WTC11 (cell line): Measurements from ENCODE around the gene LINC00305. TPM values are rescaled to one million over a fixed set of nuclear protein-coding genes. Genes with fewer than 3 reads are reported as not detected.

Experiments
- ATAC-seq: fragments of 200-7000 bp; cut with Tn5 transposase; 2 replicates; pipeline ENCODE4 v1.10.0; 2021; ENCODE audit warnings: mild to moderate bottlenecking, moderate library complexity
- CTCF ChIA-PET: fragments of 300-600 bp; sonication (Branson Sonifier 250); formaldehyde crosslinking; loops from one replicate; lab custom pipeline; 2021; ENCODE audit warnings: antibody characterized with exemption; lab: Charles Lee
- POLR2A ChIA-PET: fragments of 350-600 bp; sonication (Branson Sonifier 250); formaldehyde crosslinking; loops from one replicate; lab custom pipeline; 2021; ENCODE audit warnings: antibody characterized with exemption; lab: Charles Lee
- DNase-seq: peaks from one replicate; pipeline ENCODE4 v3.0.0; 2021; ENCODE audit warnings: low spot score
- H3K27ac Mint-ChIP-seq: 2 replicates; pipeline ENCODE4 v1.8.0; 2021; ENCODE audit warnings: mixed read lengths
- H3K27me3 Mint-ChIP-seq: 2 replicates; pipeline ENCODE4 v1.8.0; 2021; ENCODE audit warnings: low read depth, mild to moderate bottlenecking, moderate library complexity, mixed read lengths
- H3K36me3 Mint-ChIP-seq: 2 replicates; pipeline ENCODE4 v1.8.0; 2021; ENCODE audit warnings: mixed read lengths
- H3K4me1 Mint-ChIP-seq: 2 replicates; pipeline ENCODE4 v1.8.0; 2022; ENCODE audit warnings: mixed read lengths
- H3K4me3 Mint-ChIP-seq: 2 replicates; pipeline ENCODE4 v1.8.0; 2021; ENCODE audit warnings: mild to moderate bottlenecking, moderate library complexity, mixed read lengths
- H3K9me3 Mint-ChIP-seq: 2 replicates; pipeline ENCODE4 v1.8.0; 2021; ENCODE audit warnings: mixed read lengths
- AR ChIP-seq: fragments of 250-450 bp; sonication (Bioruptor Pico); IDR thresholded peaks from 2 replicates; pipeline ENCODE4 v1.9.0; 2021; ENCODE audit warnings: mild to moderate bottlenecking
- ATF2 ChIP-seq: sonication (generic); formaldehyde crosslinking; IDR thresholded peaks from 2 replicates; pipeline ENCODE4 v1.8.1; 2022; ENCODE audit warnings: low read depth, missing genetic modification reagents, borderline replicate concordance
- ATF6 ChIP-seq: sonication (generic); formaldehyde crosslinking; IDR thresholded peaks from 2 replicates; pipeline ENCODE4 v1.8.1; 2023; ENCODE audit warnings: mild to moderate bottlenecking, missing genetic modification reagents
- FOXJ3 ChIP-seq: sonication (generic); formaldehyde crosslinking; IDR thresholded peaks from 2 replicates; pipeline ENCODE4 v1.9.0; 2021; ENCODE audit warnings: missing genetic modification reagents, mild to moderate bottlenecking, borderline replicate concordance
- GABPB1 ChIP-seq: sonication (generic); formaldehyde crosslinking; IDR thresholded peaks from 2 replicates; pipeline ENCODE4 v1.8.1; 2023; ENCODE audit warnings: mild to moderate bottlenecking, missing genetic modification reagents
- GTF2I ChIP-seq: fragments of 250-450 bp; sonication (Bioruptor Pico); conservative IDR thresholded peaks from 2 replicates; pipeline ENCODE4 v1.4.0; 2021; ENCODE audit warnings: mild to moderate bottlenecking
- JAZF1 ChIP-seq: fragments of 250-450 bp; sonication (Bioruptor Pico); IDR thresholded peaks from 2 replicates; pipeline ENCODE4 v1.9.0; 2021; ENCODE audit warnings: moderate library complexity, mild to moderate bottlenecking, inconsistent platforms
- NFATC4 ChIP-seq: fragments of 250-450 bp; sonication (Bioruptor Pico); IDR thresholded peaks from 2 replicates; pipeline ENCODE4 v1.9.0; 2021; ENCODE audit warnings: mild to moderate bottlenecking
- NFYB ChIP-seq: sonication (generic); formaldehyde crosslinking; conservative IDR thresholded peaks from 2 replicates; pipeline ENCODE4 v1.8.0; 2022; ENCODE audit warnings: low read depth, missing genetic modification reagents
- NR2C2 ChIP-seq: sonication (generic); formaldehyde crosslinking; IDR thresholded peaks from 2 replicates; pipeline ENCODE4 v1.8.0; 2022; ENCODE audit warnings: mild to moderate bottlenecking, missing genetic modification reagents
- SOX15 ChIP-seq: fragments of 250-450 bp; sonication (Bioruptor Pico); IDR thresholded peaks from 2 replicates; pipeline ENCODE4 v1.9.0; 2021; ENCODE audit warnings: mild to moderate bottlenecking
- TEAD1 ChIP-seq: sonication (generic); formaldehyde crosslinking; IDR thresholded peaks from 2 replicates; pipeline ENCODE4 v1.8.0; 2022; ENCODE audit warnings: mild to moderate bottlenecking, missing genetic modification reagents
- TP53 ChIP-seq: sonication (generic); formaldehyde crosslinking; IDR thresholded peaks from 2 replicates; pipeline ENCODE4 v1.8.1; 2023; ENCODE audit warnings: mild to moderate bottlenecking, missing genetic modification reagents
- ZBTB43 ChIP-seq: sonication (generic); formaldehyde crosslinking; IDR thresholded peaks from 2 replicates; pipeline ENCODE4 v1.8.1; 2023; ENCODE audit warnings: mild to moderate bottlenecking, missing genetic modification reagents
- ZNF121 ChIP-seq: sonication (generic); formaldehyde crosslinking; IDR thresholded peaks from 2 replicates; pipeline ENCODE4 v1.8.0; 2023; ENCODE audit warnings: missing genetic modification reagents
- ZNF219 ChIP-seq: sonication (generic); formaldehyde crosslinking; IDR thresholded peaks from 2 replicates; pipeline ENCODE4 v1.8.0; 2023; ENCODE audit warnings: missing genetic modification reagents, mild to moderate bottlenecking, borderline replicate concordance
- ZNF263 ChIP-seq: sonication (generic); formaldehyde crosslinking; IDR thresholded peaks from 2 replicates; pipeline ENCODE4 v1.8.1; 2022; ENCODE audit warnings: low read depth, mild to moderate bottlenecking, moderate library complexity, missing genetic modification reagents
- ZNF281 ChIP-seq: sonication (generic); formaldehyde crosslinking; IDR thresholded peaks from 2 replicates; pipeline ENCODE4 v1.8.0; 2023; ENCODE audit warnings: mild to moderate bottlenecking, missing genetic modification reagents
- ZNF671 ChIP-seq: fragments of 250-450 bp; sonication (Bioruptor Pico); IDR thresholded peaks from 2 replicates; pipeline ENCODE4 v1.8.0; 2021; ENCODE audit warnings: mild to moderate bottlenecking
- total RNA-seq: library from RNA; stranded (reverse); gene quantifications from 3 replicates; pipeline ENCODE4 v1.2.3, GENCODE V29; 2021

Gene LINC00305
- total RNA-seq, 1 experiment from 2014 or later, result not detected

GRCh38 chr18:64111950-64112349, 36.9 kb downstream of the LINC00305 start:
- H3K9me3 Mint-ChIP-seq, result peaks cover 22% of the 10 kb centered on the region
- ChIA-PET POLR2A (no interaction called here), CTCF (interaction anchor here (0.6 kb wide), 1 partner anchor 72 kb away, joined by 3 read pairs; no protein-coding TSS in a partner anchor)
- no peak for TF ChIP-seq NFATC4 (CRISPR knock-in tag)
- no peak for TF ChIP-seq TEAD1 (CRISPR knock-in tag)
- no peak for TF ChIP-seq ZNF263 (CRISPR knock-in tag)
- no peak for TF ChIP-seq ZNF671 (CRISPR knock-in tag)
- no peak for TF ChIP-seq ZNF121 (CRISPR knock-in tag)
- no peak for TF ChIP-seq ATF2 (CRISPR knock-in tag)
- no peak for TF ChIP-seq NR2C2 (CRISPR knock-in tag)
- TF ChIP-seq ZNF281 (CRISPR knock-in tag), result no peak
- no peak for TF ChIP-seq GABPB1
- TF ChIP-seq TP53 (CRISPR knock-in tag), result no peak
- no peak for TF ChIP-seq ZNF219 (CRISPR knock-in tag)
- no peak for TF ChIP-seq AR
- no peak for TF ChIP-seq NFYB
- TF ChIP-seq SOX15 (CRISPR knock-in tag), result no peak
- TF ChIP-seq FOXJ3 (CRISPR knock-in tag), result no peak
- no peak for TF ChIP-seq JAZF1 (CRISPR knock-in tag)
- no peak for TF ChIP-seq GTF2I
- no peak for TF ChIP-seq ZBTB43
- TF ChIP-seq ATF6, result no peak
- H3K4me3 Mint-ChIP-seq, result no peak overlapping the region
- DNase-seq (no peak), ATAC-seq (no peak)
- 0 out of 2 replicates have a peak, but pooled peaks cover 3% of the 10 kb centered on the region for H3K36me3 Mint-ChIP-seq
- H3K27ac Mint-ChIP-seq, result no peak overlapping the region
- H3K4me1 Mint-ChIP-seq, result peaks cover 36% of the 10 kb centered on the region
- H3K27me3 Mint-ChIP-seq, result no peaks in the 10 kb centered on the region
